ENCODE measurements around the gene FLNB. TPM values are rescaled to one million over a fixed set of nuclear protein-coding genes. Genes with fewer than 3 reads are reported as not detected.

Gene FLNB
- total and polyA plus RNA-seq, 8 donors = 80.1 to 126 (median 93.3) TPM

GRCh38 chr3:58135712-58136543 lies 127.7 kb downstream of the FLNB start:
- no peaks in the 10 kb centered on the region for H3K4me1 ChIP-seq
- H3K36me3 ChIP-seq = peaks cover 0 to 92% of the 10 kb centered on the region in 2 donors
- DNase-seq (no peak), ATAC-seq (no peak)
- TF ChIP-seq CTCF (IDR thresholded peaks at IDR 0.05) = peak in 1 of 2 donors; percentile 20
- H3K9me3 ChIP-seq = no peaks in the 10 kb centered on the region
- H3K4me3 ChIP-seq = no peak overlapping the region
- no peaks in the 10 kb centered on the region for H3K27me3 ChIP-seq
- intact Hi-C loops (cut with DNase I) = no loop called here
- no peak overlapping the region for H3K27ac ChIP-seq

- Histone ChIP-seq H3K27me3 (no peaks in the 10 kb centered on the region), H3K36me3 (peaks cover 0 to 96% of the 10 kb centered on the region in 2 donors), H3K9me3 (no peaks in the 10 kb centered on the region), H3K4me3 (no peak overlapping the region), H3K27ac (no peak overlapping the region), H3K4me1 (no peaks in the 10 kb centered on the region)
- DNase-seq (no peak), ATAC-seq (no peak)
- intact Hi-C loops (cut with DNase I) = no loop called here
- no peak for TF ChIP-seq CTCF (IDR thresholded peaks at IDR 0.05)
Observed at GRCh38 chr3:58137306-58137705, 129.1 kb downstream of the FLNB start.

GRCh38 chr3:58141766-58142345 lies 133.6 kb downstream of the FLNB start:
- intact Hi-C loops (cut with DNase I) = no loop called here
- peaks cover 0 to 82% of the 10 kb centered on the region in 2 donors for H3K36me3 ChIP-seq
- H3K4me3 ChIP-seq = no peak overlapping the region
- TF ChIP-seq CTCF (IDR thresholded peaks at IDR 0.05) = no peak
- no peaks in the 10 kb centered on the region for H3K9me3 ChIP-seq
- DNase-seq = peak in 1 of 4 donors; percentile 32
- ATAC-seq = no peak
- H3K4me1 ChIP-seq = no peaks in the 10 kb centered on the region
- no peaks in the 10 kb centered on the region for H3K27me3 ChIP-seq
- H3K27ac ChIP-seq = no peak overlapping the region

GRCh38 chr3:58143417-58144055 lies 135.3 kb downstream of the FLNB start:
- Histone ChIP-seq H3K9me3 (no peaks in the 10 kb centered on the region), H3K36me3 (peaks cover 0 to 82% of the 10 kb centered on the region in 2 donors), H3K27ac (no peak overlapping the region), H3K27me3 (no peaks in the 10 kb centered on the region), H3K4me1 (no peaks in the 10 kb centered on the region), H3K4me3 (no peak overlapping the region)
- peak; percentile 19 for ATAC-seq
- intact Hi-C loops (cut with DNase I) = no loop called here
- no peak for TF ChIP-seq CTCF (IDR thresholded peaks at IDR 0.05)
- peak in 1 of 4 donors; percentile 51 for DNase-seq

Data from left lung (tissue), 10 donors.